Kidney (tissue), 14 donors: ENCODE data around the gene DMRTB1. TPM values are rescaled to one million over a fixed set of nuclear protein-coding genes. Genes with fewer than 3 reads are reported as not detected.

Source experiments
- DNase-seq, 5 donors: peaks; one replicate each; pipeline ENCODE4 v3.0.0-alpha.2; 2013 to 2020
- FAIRE-seq: peaks from 2 replicates; lab custom pipeline; 2012; peaks lifted over from hg19 to GRCh38; lab: Jason Lieb, UNC
- H3K27ac ChIP-seq, 2 donors: one replicate each; pipeline ENCODE4 v1.7.0; 2013; ENCODE audit warnings: low read depth in 2 of 2, low read length in 2 of 2, inconsistent platforms in 1 of 2
- H3K27me3 ChIP-seq: one replicate; pipeline ENCODE4 v1.7.1; 2013; ENCODE audit warnings: low read length, inconsistent platforms; ENCODE audit not compliant: control insufficient read depth, insufficient read depth
- H3K36me3 ChIP-seq, 3 donors: one replicate each; pipeline versions ENCODE4 v1.7.0 to v1.7.1; 2013; ENCODE audit warnings: low read length in 3 of 3, control low read depth in 1 of 3, inconsistent platforms in 1 of 3; ENCODE audit not compliant: insufficient read depth in 3 of 3, control insufficient read depth in 2 of 3
- H3K4me1 ChIP-seq, 3 donors: one replicate each; pipeline versions ENCODE4 v1.7.0 to v1.7.1; 2013; ENCODE audit warnings: low read length in 3 of 3, inconsistent platforms in 1 of 3, low read depth in 1 of 3; ENCODE audit not compliant: control insufficient read depth in 2 of 3, insufficient read depth in 2 of 3
- H3K4me3 ChIP-seq, 3 donors: one replicate each; pipeline versions ENCODE4 v1.7.0 to v1.8.1; 2013; ENCODE audit warnings: low read length in 3 of 3, control low read depth in 1 of 3, inconsistent platforms in 1 of 3
- H3K9ac ChIP-seq, 3 donors: one replicate each; pipeline versions ENCODE4 v1.7.0 to v1.7.1; 2013; ENCODE audit warnings: low read length in 3 of 3, control low read depth in 1 of 3, inconsistent platforms in 1 of 3
- H3K9me3 ChIP-seq, 3 donors: one replicate each; pipeline versions ENCODE4 v1.7.0 to v1.7.1; 2013; ENCODE audit warnings: low read length in 3 of 3, control low read depth in 1 of 3, inconsistent platforms in 1 of 3; ENCODE audit not compliant: control insufficient read depth in 2 of 3, insufficient read depth in 1 of 3
- CTCF ChIP-seq: IDR thresholded peaks from 3 replicates; pipeline ENCODE4 v1.5.1; 2012; ENCODE audit warnings: mild to moderate bottlenecking, moderate library complexity, borderline replicate concordance; ENCODE audit not compliant: insufficient read depth; ENCODE audit errors: extremely low read depth
- intact Hi-C: fragments of 100-400 bp; cut with DNase I; formaldehyde crosslinking; loops from one replicate; pipeline ENCODE4 v1.11.1; 2022
- polyA plus RNA-seq: library from polyadenylated mRNA; stranded (reverse); fragments of 350-450 nt; fragmentation: Illumina TruSeq; extraction: RNeasy Lipid Tissue Mini Kit (QIAGEN cat#74804); gene quantifications from one replicate; pipeline ENCODE4 v1.2.3, GENCODE V29; 2014; ENCODE audit warnings: low read depth, low replicate concordance; ENCODE audit not compliant: insufficient read depth
- total RNA-seq: library from RNA; stranded (reverse); fragmentation: NEBNext Ultra II Directional; extraction: Animal tissue kit (Norgen Biotek cat#: 25700); gene quantifications from one replicate; pipeline ENCODE4 v1.2.1, GENCODE V29; 2021
- donor health status: control.
- donor health status: control.
- donor health status: control.
- donor health status: control.
- donor health status: control.
- donor health status: DM: yes; HTN: yes; CAD: no.
- donor health status: Normal renal cell carcinoma (clear cell type).

DMRTB1 gene
- total and polyA plus RNA-seq, 2 donors from 2014 or later: not detected

DNA sequence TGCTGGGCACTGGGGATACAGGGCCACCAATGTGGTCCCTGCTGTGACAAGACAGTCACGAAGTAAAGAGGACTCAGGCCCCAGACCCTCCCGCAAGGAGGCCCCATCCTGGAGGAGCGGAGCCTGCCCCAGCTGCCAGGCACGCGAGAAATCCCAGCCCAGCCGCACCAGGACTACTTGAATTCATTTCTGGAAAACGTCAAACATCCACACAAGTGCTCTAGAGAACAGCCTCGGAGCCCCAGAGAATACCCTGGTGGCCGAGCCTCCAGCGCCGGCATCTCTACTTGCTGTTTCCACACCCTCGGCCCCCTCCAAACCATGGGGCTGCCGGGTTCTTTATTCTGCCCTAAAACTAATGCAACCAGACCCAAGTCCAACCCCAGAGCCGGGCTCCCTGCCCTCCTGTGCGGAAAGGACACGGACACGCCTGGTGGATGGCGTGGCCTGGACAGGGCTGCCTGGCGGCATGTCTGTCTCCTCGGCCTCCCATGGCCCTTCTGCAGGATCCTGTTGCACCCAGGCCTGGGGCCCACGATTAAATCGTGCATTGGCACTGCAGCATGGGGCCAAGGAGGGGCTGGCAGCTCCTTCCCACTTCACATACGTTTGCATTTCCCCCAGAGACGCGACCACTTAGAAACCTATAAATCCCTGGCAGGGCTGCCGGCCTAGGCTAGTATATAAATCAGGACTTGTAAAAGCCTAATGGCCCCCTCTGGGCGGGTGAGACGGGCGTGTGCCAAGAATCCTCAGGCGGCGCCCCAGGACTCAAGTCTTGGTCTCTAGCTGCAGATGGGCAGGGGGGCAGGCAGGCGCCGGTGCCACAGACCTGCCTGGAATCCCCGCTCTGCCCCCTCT, 41.2 kb downstream of the DMRTB1 start:
- H3K27ac ChIP-seq: no peak overlapping the region
- H3K4me3 ChIP-seq: no peak overlapping the region
- FAIRE-seq: no peak

DNA sequence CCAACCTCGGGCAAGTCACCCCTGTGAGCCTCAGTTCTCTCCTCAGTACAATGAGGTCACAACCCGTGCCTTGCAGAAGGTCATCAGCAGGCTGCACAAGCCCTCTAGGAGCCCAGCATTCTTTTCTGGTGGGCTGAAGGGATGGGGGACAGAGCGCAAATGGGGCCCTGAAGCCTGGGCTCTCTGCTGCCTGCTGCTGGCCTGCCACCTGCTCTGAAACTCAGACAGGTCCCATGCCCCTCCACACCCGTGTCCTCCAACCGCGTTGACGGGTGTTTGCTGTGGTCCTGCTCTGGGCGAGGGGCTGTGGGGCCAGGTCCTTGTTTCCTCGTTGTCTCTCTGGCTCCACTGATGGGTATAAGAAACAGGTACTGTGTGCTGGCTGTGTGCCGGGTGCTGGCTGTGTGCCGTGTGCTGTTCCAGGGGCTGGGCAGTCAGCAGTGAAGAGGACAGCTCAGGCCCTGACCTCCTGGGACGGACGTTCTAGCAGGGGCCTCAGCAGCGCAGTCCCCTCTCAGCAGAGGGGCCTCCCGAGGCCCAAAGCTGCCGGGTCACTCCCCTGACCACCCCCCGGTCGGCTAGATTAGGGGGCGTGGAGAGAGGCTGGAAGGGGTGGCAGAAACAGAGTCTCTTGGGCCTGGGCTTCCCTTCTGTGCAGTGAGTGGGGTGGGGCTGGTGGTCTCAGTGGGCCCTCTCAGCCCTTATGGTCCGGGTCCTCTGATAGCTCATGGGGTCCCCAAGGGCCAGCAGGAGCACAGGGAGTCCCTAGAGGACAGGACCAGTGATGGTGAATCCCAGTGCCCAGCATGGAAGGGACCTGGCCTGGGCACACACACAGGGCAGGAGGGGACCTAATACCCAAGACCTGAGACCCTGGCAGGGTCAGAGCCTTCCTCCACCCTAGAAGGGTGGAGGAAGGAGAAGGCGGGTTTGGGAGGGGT, 42.1 kb downstream of the DMRTB1 start:
- Histone ChIP-seq H3K36me3 (no peaks in the 10 kb centered on the region), H3K9me3 (no peaks in the 10 kb centered on the region), H3K4me1 (no peaks in the 10 kb centered on the region), H3K27me3 (no peaks in the 10 kb centered on the region), H3K27ac (no peak overlapping the region), H3K9ac (no peak overlapping the region), H3K4me3 (no peak overlapping the region)
- intact Hi-C loops: no loop called here
- TF ChIP-seq CTCF: no peak
- FAIRE-seq (no peak), DNase-seq (peak in 1 of 5 donors; percentile 55)

More for the DNA sequence above, 41.2 kb downstream of the DMRTB1 start:
- peak in 2 of 5 donors; percentile 38 to 58 for DNase-seq
- Histone ChIP-seq H3K9me3 (no peaks in the 10 kb centered on the region), H3K36me3 (no peaks in the 10 kb centered on the region), H3K27me3 (no peaks in the 10 kb centered on the region), H3K9ac (no peak overlapping the region), H3K4me1 (no peaks in the 10 kb centered on the region)
- intact Hi-C loops: no loop called here
- no peak for TF ChIP-seq CTCF

DNA sequence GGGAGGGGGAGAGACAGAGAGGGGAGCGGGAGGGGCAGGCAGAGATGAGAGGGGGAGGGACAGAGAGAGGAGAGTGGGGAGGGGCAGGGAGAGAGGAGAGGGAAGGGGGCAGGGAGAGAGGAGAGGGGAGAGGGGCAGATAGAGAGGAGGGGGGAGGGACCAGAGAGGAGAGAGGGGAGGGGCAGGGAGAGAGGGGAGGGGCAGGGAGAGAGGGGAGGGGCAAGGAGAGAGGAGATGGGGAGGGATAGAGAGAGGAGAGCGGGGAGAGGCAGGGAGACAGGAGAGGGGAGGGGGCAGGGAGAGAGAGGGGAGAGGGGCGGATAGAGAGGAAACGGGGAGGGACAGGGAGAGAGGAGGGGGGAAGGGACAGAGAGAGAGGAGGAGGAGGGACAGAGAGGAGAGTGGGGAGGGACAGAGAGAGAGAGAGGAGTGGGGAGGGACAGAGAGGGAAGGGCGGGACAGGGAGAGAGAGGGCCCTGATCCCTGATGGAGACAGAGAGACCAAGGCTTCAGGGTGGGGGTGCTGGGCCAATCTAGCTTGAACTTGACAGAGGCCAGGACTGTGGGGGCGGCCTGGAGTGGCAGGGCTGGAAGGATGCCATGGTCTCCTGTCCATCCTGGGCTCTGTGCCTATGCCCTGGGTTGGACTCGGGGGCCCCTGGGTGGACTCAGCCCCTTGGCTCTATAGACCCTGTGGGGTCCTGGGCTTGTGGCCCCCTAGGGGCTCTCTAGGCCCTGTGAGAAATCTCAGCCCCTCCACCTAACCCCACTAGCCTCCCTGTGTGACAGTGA, 43.6 kb downstream of the DMRTB1 start:
- peak in 4 of 5 donors; percentile 46 to 74 (median 57) for DNase-seq
- H3K9me3 ChIP-seq: no peaks in the 10 kb centered on the region
- TF ChIP-seq CTCF: no peak
- intact Hi-C loops: no loop called here
- H3K4me1 ChIP-seq: no peaks in the 10 kb centered on the region
- H3K4me3 ChIP-seq: no peak overlapping the region
- H3K9ac ChIP-seq: no peak overlapping the region
- H3K27ac ChIP-seq: no peak overlapping the region
- H3K27me3 ChIP-seq: no peaks in the 10 kb centered on the region
- no peaks in the 10 kb centered on the region for H3K36me3 ChIP-seq
- FAIRE-seq: no peak
